Endothelial cell of umbilical vein (primary cell): ENCODE results near the gene ACTG2. TPM values are rescaled to one million over a fixed set of nuclear protein-coding genes. Genes with fewer than 3 reads are reported as not detected.

Experiments used
- BruUV-seq: library from RNA; stranded (reverse); fragments of 400-500 nt; replicated peaks from 2 replicates; lab custom pipeline; 2021; lab: Mats Ljungman, UMichigan
- CTCF ChIA-PET: fragments of 300-600, 350-600 bp; sonication (Branson Sonifier 250); formaldehyde crosslinking; loops from one replicate; lab custom pipeline; 2021; ENCODE audit warnings: antibody characterized with exemption, inconsistent platforms; lab: Charles Lee
- POLR2A ChIA-PET: fragments of 300-600, 350-600 bp; sonication (Branson Sonifier 250); formaldehyde crosslinking; loops from one replicate; lab custom pipeline; 2021; ENCODE audit warnings: antibody characterized with exemption, inconsistent platforms; lab: Charles Lee
- DNase-seq: peaks from one replicate; pipeline ENCODE4 v3.0.0-alpha.2; 2011; ENCODE audit warnings: low read depth, low spot score
- FAIRE-seq: peaks from 2 replicates; lab custom pipeline; 2011; peaks lifted over from hg19 to GRCh38; lab: Jason Lieb, UNC
- H2AFZ ChIP-seq: 2 replicates; pipeline ENCODE4 v1.6.0; 2012; ENCODE audit warnings: low read depth, low read length, control low read depth, inconsistent platforms
- H3K27ac ChIP-seq: 2 replicates; pipeline ENCODE4 v1.5.1; 2011; ENCODE audit warnings: low read depth, mild to moderate bottlenecking, control low read depth, low read length, moderate library complexity; ENCODE audit not compliant: insufficient read depth
- H3K27me3 ChIP-seq, 2 experiments: 2 replicates each; pipeline versions ENCODE4 v1.6.0 to v1.6.1; 2011; ENCODE audit warnings: low read length in 2 of 2, mixed read lengths in 1 of 2; ENCODE audit not compliant: control insufficient read depth in 2 of 2, insufficient read depth in 2 of 2
- H3K36me3 ChIP-seq, 2 experiments: 2 replicates in 1 of 2; 3 replicates in 1 of 2; pipeline ENCODE4 v1.5.1; 2011; ENCODE audit warnings: low read length in 2 of 2, mild to moderate bottlenecking in 1 of 2, moderate library complexity in 1 of 2; ENCODE audit not compliant: control insufficient read depth in 2 of 2, insufficient read depth in 2 of 2; ENCODE audit errors: extremely low read depth in 1 of 2
- H3K4me1 ChIP-seq: 3 replicates; pipeline ENCODE4 v1.5.1; 2011; ENCODE audit warnings: mild to moderate bottlenecking, low read length; ENCODE audit not compliant: control insufficient read depth, insufficient read depth; ENCODE audit errors: extremely low read depth
- H3K4me2 ChIP-seq: 2 replicates; pipeline ENCODE4 v1.6.1; 2011; ENCODE audit warnings: low read length, control low read depth, mixed read lengths; ENCODE audit not compliant: insufficient read depth
- H3K4me3 ChIP-seq, 3 experiments: fragments of 200-600 bp in 1 of 3; sonication (generic), shearing (Covaris generic) in 1 of 3; replicated peaks in 1 of 3; 2 replicates each; pipeline ENCODE4 v1.5.1; 2011 to 2016; ENCODE audit warnings: control low read depth in 3 of 3, low read length in 3 of 3, mild to moderate bottlenecking in 2 of 3, inconsistent platforms in 1 of 3, low read depth in 1 of 3, moderate library complexity in 1 of 3; ENCODE audit not compliant: insufficient read depth in 1 of 3
- H3K79me2 ChIP-seq: 2 replicates; pipeline ENCODE4 v1.6.0; 2012; ENCODE audit warnings: low read length, inconsistent platforms; ENCODE audit not compliant: control insufficient read depth, insufficient read depth
- H3K9ac ChIP-seq: replicated peaks from 2 replicates; pipeline ENCODE3; 2011; ENCODE audit warnings: low read length, control low read depth; ENCODE audit not compliant: insufficient read depth; ENCODE audit errors: extremely low read depth
- H3K9me1 ChIP-seq: replicated peaks from 3 replicates; pipeline ENCODE4 v1.6.0; 2011; ENCODE audit warnings: mild to moderate bottlenecking, low read length; ENCODE audit not compliant: control insufficient read depth, insufficient read depth; ENCODE audit errors: extremely low read depth
- H3K9me3 ChIP-seq: replicated peaks from 2 replicates; pipeline ENCODE4 v1.5.1; 2012; ENCODE audit warnings: low read length, inconsistent platforms; ENCODE audit not compliant: control insufficient read depth, insufficient read depth
- H4K20me1 ChIP-seq: replicated peaks from 2 replicates; pipeline ENCODE3; 2011; ENCODE audit warnings: mild to moderate bottlenecking, low read length; ENCODE audit not compliant: control insufficient read depth, insufficient read depth; ENCODE audit errors: extremely low read depth
- CTCF ChIP-seq, 2 donors: IDR thresholded peaks; 1 replicate in 1 of 2; 2 replicates in 1 of 2; pipeline ENCODE4 v1.5.1; 2011; ENCODE audit warnings: low read length in 2 of 2, mild to moderate bottlenecking in 2 of 2, moderate library complexity in 2 of 2, control low read depth in 1 of 2, inconsistent platforms in 1 of 2, low read depth in 1 of 2; ENCODE audit not compliant: insufficient read depth in 1 of 2; ENCODE audit errors: extremely low read depth in 1 of 2
- EZH2 ChIP-seq: IDR thresholded peaks from 2 replicates; pipeline ENCODE4 v1.6.1; 2012; ENCODE audit warnings: borderline replicate concordance, low read depth, mild to moderate bottlenecking, moderate library complexity, low read length, inconsistent platforms; ENCODE audit not compliant: severe bottlenecking
- FOS ChIP-seq: IDR thresholded peaks from 2 replicates; pipeline ENCODE4 v1.6.1; 2011; ENCODE audit warnings: mild to moderate bottlenecking, low read length, moderate library complexity, borderline replicate concordance; ENCODE audit not compliant: insufficient read depth
- POLR2A ChIP-seq: IDR thresholded peaks from 2 replicates; pipeline ENCODE4 v1.6.1; 2012; ENCODE audit warnings: low read depth, mild to moderate bottlenecking, control low read depth, low read length
- POLR2AphosphoS5 ChIP-seq: IDR thresholded peaks from 2 replicates; pipeline ENCODE4 v1.6.1; 2012; ENCODE audit warnings: low read depth, mild to moderate bottlenecking, control low read depth, low read length, moderate library complexity; ENCODE audit not compliant: insufficient read depth
- dilution Hi-C: fragments of 300-500 bp; cut with MboI; formaldehyde crosslinking; loops from one replicate; pipeline ENCODE4 v1.15.0; 2019; ENCODE audit warnings: low sequenced_read_pairs; ENCODE audit not compliant: extremely low pct_ligation_motif_present
- intact Hi-C: fragments of 100-400 bp; cut with micrococcal nuclease; formaldehyde crosslinking; loops from one replicate; pipeline ENCODE4 v1.10.0; 2022
- polyA plus RNA-seq, 4 experiments: library from polyadenylated mRNA; depleted of rRNA in 3 of 4; stranded (reverse) in 3 of 4; unstranded in 1 of 4; fragments of >200 nt; gene quantifications; 2 replicates each; pipeline versions ENCODE4 v1.2.1 to v1.2.3, GENCODE V29; 2011 to 2012; ENCODE audit warnings: missing spikeins in 1 of 4
- total RNA-seq: library from RNA; stranded (reverse); gene quantifications from 2 replicates; pipeline ENCODE4 v1.2.3, GENCODE V29; 2021

Gene ACTG2
- total and polyA plus RNA-seq, 2 donors (not counting 3 experiments of a cell fraction or from before 2014, with no cell fraction given) = not detected

GRCh38 chr2:73896362-73897239, 3.8 kb downstream of the ACTG2 start:
- no TSS peak for BruUV-seq
- H4K20me1 ChIP-seq = no peaks in the 10 kb centered on the region
- no peaks in the 10 kb centered on the region for H3K9me3 ChIP-seq
- no peaks in the 10 kb centered on the region for H3K9me1 ChIP-seq
- DNase-seq (no peak), FAIRE-seq (no peak)
- H3K79me2 ChIP-seq = no peaks in the 10 kb centered on the region
- H3K4me2 ChIP-seq = no peak overlapping the region
- CTCF ChIA-PET = interaction anchor here (0.8 to 1.3 kb wide), 2 partner anchors 14 to 35 kb away, joined by 3 read pairs; no protein-coding TSS in a partner anchor
- dilution Hi-C loops = no loop called here
- H3K27ac ChIP-seq = no peak overlapping the region
- no peaks in the 10 kb centered on the region for H3K4me1 ChIP-seq
- H3K4me3 ChIP-seq = no peak overlapping the region
- no peak overlapping the region for H3K9ac ChIP-seq
- no peak overlapping the region for H2AFZ ChIP-seq
- peaks cover 3 to 4% of the 10 kb centered on the region in 2 experiments for H3K27me3 ChIP-seq
- no peaks in the 10 kb centered on the region for H3K36me3 ChIP-seq
- TF ChIP-seq EZH2 (no peak), POLR2AphosphoS5 (no peak), POLR2A (no peak), CTCF (IDR thresholded peaks at IDR 0.05; ENCODE audit: extremely low read depth in 1 of 2, insufficient read depth in 1 of 2, low read depth in 1 of 2, low read length in 2 of 2) (no peak), FOS (no peak)
- POLR2A ChIA-PET = interaction anchor here (0.6 kb wide), 1 partner anchor 12 kb away, joined by 4 read pairs; no protein-coding TSS in a partner anchor
- intact Hi-C loops = no loop called here
